Measurements from ENCODE around the gene GSE1.

Gene GSE1

DNA sequence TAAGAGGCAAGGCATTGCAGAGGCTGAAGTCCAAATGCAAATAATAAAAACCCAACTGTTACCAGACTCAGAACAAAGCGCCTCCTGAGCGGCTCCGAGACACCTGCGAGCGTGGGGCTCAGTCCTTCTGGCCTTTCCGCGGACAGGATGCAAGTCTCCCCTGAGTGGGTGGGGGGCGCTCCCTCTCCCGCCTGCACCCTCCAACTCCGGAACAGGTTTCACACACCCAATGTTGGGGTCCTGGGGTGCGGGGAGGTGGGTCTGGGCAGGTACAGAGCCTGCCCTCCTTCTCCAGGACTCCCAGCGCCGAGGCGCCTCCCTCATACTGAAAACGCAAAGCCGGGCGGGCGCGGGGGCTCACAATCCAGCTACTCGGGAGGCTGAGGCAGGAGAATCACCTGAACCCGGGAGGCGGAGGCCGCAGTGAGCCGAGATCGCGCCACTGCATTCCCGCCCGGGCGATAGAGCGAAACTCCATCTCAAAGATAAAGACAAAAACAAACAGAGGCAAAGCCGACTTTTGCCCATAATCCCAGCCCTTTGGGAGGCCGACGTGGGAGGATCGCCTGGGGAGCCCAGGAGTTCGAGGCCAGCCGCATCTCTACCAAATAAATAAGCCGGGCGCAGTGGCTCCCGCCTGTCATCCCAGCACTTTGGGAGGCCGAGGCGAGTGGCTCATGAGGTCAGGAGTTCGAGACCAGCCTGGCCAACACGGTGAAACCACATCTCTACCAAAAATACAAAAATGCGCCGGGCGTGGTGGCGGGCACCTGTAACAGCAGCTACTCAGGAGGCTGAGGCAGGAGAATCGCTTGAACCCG is 74.7 kb downstream of the GSE1 start:
- FAIRE-seq (no peak), DNase-seq (ENCODE audit: extremely low spot score, insufficient read length, low read depth) (no peak)

DNA sequence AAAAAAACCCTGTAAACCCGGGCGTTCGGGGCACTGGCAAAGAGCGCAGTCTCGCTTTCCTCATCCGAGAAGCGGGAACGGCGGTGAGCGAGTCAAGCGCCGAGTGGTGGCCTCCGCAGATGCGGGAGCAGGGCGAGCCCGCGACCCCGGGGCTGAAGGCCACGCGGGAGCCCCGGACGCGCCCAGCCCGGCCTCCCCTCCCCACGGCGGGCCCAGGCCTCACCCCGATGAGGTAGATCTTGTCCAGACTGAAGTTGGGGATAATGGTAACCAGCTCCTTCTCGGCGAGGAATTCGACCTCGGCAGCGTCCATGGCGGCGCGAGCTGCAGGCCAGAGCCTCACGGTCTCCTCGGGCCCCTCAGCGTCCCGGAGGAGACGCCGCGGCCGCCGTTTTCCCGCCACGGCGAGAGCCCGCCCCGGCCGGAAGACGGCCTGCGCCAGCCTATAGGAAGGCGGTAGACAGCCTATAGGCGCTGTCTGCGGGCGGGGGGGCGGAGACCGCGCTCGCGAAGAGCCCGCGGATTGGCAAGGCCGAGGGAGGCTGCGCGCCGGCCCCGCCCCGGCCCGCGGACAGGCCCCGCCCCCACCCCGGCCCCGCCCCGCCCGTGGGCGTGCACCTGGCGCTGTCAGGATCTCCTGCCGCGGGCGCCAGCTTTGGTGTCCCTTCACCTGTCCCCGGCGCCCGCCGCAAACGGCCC is 75.6 kb downstream of the GSE1 start, which contains the start of gene GINS2:
TSS of gene GINS2 (minus strand) at position 369 of the 699 bp plus-strand sequence. CDS start at position 313, 56 bp downstream.
- peak; percentile 59 for FAIRE-seq
- peak; percentile 99 for DNase-seq (ENCODE audit: extremely low spot score, insufficient read length, low read depth)

DNA sequence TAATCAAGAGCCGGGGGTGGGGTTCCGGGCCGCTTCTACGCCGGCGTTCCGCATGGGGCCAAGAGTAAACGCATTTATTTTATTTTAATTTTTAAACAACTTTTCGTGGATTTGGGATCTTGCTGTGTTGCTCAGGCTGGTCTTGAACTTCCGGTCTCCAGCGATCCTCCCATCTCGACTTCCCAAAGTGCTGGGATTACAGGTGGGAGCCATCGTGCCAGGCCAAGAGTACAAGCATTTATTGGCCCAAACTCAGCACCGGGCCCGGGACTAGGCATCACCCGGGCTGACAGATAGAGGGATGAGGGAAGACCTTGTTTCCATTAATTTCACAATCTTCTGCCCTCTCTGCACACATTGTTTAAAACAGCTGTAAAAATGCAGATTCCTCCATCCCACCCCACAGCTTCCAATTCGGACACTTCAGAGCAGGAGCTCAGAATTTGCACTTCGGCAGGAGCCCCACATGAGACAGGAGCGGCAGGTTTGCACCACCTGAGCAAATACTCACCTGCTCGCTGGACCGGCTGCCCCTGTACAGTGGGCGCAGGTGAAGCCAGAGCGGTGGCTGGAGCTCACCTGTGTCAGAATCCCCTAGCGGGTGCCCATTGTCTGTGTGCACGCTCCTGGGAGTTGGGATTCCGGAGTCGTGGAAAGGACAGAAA is 76.3 kb downstream of the GSE1 start:
- DNase-seq (ENCODE audit: extremely low spot score, insufficient read length, low read depth): no peak

DNA sequence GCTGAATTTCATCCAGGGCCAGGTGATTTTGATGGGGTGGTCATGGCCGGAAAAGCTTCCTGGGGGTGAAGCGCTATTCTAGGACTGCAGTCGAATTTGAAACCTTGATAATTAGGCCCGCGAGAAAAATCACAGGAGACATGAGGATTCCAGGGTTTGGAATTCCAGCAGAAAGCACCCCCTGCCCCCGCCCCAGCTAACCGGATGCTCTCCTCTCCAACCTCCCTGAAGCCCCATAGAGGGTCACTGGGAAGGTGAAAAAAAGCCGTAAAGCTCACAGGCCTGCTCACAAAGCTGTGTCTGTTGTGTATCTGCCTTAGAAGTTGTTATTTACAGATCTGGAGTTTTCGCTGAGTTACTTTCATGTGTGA is 76.8 kb downstream of the GSE1 start:
- FAIRE-seq (no peak), DNase-seq (ENCODE audit: extremely low spot score, insufficient read length, low read depth) (no peak)

More for the DNA sequence above, 76.3 kb downstream of the GSE1 start:
- FAIRE-seq: no peak

DNA sequence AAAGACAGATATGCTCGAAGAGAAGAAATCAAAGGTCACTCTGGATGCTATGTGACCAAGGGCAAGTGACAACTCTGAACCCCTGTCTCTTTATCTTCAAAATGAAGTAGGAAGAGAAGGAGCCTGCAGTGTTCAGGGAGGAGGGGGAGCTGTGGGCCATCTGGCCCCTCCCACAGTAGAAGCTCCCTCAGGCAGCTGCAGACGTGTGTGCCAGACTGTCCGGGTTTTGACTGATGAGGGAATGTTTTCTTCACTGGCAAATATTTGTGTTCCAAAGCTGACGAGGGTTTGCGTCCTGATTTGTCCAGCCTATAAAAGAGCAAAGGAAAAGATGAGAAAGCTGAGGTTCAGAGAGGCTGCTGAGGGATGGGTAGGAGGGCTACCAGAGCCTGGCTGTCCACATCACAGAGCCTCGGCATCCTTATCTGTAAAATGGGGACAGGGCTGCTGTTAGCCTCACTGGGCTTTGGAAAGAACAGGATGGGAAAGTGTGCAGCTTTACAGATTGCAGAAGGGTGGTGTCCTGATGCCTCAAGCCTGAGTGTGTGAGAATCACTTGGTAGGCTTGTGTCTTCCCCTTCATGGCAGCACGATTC is 77.4 kb downstream of the GSE1 start:
- no peak for DNase-seq (ENCODE audit: extremely low spot score, insufficient read length, low read depth)
- FAIRE-seq: no peak

DNA sequence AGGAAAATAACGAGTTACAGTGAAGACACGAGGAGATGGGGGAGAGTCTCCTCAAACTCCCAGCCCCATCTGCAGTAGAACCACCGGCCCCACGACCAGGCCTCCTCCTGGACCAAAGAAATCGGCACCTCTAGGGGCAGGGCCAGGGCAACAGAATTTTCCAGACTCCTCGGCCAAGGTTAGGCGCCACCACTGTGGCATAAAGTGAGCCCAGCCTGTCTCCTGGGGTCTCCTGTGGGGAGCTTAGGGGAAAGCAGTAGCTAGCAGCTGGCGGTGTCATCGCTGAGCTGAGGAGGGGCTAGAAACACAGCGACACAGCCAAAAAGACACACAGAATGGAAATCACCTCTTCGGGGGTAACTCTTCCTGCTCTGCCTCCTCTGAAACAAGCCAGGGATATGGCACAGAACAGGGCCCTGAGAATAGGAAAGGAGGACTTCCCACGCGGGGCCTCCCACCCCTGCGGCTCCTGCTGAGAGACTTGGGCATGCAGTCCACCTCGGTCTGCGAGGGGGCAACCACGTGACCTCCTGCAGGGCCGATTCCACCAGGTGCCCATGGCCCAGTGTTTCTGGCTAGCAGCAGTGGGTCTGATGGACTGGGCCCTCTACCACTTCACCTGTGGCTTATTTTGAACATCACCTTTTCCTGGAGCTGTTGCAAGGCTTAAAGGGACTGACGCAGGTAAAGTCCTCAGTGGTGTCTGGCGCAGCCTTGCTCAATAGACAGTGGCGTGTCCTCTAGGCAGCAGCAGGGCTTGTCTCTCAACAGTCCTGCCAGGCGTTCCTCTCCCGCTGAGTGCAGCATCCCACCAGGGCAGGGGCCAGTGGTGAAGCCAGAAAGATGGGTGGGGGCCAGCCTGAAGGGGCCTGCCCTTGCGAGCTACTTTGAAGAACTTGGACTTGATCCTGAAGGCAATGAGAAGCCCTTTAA is 82.3 kb downstream of the GSE1 start:
- DNase-seq (ENCODE audit: extremely low spot score, insufficient read length, low read depth) (no peak), FAIRE-seq (no peak)

DNA sequence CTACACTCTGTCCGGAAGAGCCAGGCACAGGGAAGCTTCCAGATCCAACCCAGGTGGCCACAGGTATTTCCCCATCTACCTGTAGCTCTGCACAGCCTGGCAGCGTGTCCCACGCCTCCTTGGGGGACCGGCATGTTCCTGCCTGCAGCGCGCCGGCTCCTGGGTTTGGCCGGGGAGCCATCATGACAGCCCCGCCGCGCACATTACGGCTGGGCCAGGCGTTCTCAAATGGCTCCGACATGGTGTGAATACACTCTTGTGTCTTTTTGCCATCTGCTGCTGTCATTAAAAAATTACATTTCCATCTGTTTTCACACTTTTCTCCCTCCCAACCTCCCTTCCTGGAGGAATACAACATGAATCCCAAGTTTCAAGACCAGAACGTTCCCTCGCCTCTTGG is 83.7 kb downstream of the GSE1 start:
- DNase-seq (ENCODE audit: extremely low spot score, insufficient read length, low read depth) (no peak), FAIRE-seq (no peak)

DNA sequence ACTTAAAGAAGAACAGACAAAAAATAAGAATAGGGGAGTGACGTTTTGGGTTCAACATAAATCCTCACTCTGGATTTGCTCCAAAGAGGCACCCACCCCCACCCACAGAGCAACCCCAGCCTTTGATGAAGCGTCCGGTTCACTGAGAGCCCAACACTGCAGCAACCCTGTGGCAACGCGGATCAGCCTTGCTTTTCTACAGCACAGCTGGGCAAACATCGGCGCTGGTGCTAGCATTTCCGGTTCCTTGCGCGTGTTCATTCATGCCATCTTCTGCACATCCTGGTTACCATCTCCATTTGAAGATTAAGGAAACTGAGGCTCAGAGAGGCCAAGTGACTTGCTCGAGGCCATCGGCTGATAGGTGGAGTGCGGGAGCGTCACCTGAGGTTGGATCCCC is 84.3 kb downstream of the GSE1 start:
- no peak for DNase-seq (ENCODE audit: extremely low spot score, insufficient read length, low read depth)
- FAIRE-seq: no peak

DNA sequence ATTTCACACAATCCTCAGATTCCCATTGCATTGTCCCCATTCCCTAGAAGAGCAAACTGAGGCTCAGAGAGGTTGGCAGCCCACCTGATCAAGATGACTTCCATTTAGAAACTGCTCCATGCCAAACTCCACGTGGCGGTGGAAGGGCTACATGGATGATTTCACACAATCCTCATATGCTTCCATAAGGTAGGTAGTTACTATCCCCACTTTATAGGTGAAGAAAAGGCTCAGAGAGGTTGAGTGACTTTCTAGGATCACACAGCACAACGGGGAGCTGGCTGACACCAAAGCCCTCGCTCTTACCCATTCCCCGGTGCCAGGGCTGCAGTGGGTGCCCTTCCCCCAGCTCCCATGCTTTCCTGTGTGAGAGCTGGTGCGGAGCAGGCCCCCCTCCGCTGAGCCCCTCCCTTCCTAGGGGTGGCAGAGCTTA is 85.4 kb downstream of the GSE1 start:
- DNase-seq (ENCODE audit: extremely low spot score, insufficient read length, low read depth) (no peak), FAIRE-seq (no peak)

DNA sequence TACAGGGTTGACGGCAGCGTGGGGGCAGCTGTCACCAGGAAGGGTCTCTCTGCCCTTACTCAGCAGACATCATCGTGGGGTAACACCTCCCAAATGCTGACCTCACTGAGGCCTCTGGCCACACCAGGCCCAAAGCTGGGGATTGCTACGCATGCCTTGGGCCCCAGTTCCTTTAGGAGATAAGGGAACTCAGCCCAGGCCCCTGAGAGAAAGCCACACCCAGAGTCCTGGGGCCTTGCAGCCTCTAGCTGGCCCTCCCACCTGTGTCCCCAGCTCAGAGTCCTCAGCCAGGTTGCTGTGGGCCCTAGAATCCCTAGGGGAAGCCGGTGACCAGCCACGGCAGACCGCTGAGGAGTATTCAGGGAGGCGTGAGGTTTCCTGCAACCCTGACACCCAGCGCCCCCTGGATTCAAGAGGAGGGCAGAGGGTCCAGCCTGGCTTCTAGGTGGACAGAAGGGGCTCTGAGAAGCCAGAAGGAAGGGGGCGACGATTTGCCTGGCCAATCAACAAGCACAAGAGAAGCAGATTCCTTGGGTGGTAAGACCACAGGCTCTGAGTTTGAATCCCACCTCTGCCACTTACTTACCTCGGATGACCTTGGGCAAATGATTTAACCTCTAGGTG is 85.9 kb downstream of the GSE1 start:
- no peak for FAIRE-seq
- DNase-seq (ENCODE audit: extremely low spot score, insufficient read length, low read depth): no peak

DNA sequence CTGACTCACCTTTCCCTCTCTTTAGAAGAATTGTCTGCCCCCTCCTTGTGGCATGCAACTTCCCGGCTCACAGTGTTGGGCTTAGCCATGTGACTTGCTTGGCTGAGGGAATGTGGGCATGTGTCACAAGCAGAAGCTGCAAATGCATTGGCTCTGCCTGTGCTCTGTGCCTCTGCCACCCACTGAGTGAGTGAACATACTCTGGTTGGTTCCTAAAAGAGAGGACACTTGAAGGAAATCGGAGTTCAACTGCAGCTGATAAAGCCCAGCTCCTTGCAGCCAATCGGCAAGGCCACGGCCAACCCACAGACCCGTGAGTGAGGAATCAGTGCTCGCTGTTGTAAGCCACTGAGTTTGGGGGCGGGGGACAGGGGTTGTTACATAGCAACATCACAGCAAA is 86.5 kb downstream of the GSE1 start:
- DNase-seq (ENCODE audit: extremely low spot score, insufficient read length, low read depth) (no peak), FAIRE-seq (no peak)

DNA sequence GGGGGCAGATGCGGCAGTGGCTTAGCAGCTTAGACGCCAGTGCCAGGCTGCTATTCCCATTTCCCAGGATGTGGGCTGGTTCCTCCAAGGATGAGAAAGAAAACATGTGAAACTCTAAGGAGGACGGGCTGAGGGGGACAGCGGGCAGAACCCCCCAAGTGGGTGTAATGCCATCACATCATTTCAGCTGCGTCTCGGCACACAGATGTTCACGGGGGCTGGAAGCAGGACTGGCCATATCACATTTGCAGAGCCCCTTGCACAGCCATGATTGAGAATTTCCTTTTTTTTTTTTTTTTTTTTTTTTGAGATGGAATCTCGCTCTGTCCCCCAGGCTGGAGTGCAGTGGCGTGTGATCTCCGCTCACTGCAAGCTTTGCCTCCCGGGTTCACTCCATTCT is 90.9 kb downstream of the GSE1 start:
- FAIRE-seq: no peak
- no peak for DNase-seq (ENCODE audit: extremely low spot score, insufficient read length, low read depth)

DNA sequence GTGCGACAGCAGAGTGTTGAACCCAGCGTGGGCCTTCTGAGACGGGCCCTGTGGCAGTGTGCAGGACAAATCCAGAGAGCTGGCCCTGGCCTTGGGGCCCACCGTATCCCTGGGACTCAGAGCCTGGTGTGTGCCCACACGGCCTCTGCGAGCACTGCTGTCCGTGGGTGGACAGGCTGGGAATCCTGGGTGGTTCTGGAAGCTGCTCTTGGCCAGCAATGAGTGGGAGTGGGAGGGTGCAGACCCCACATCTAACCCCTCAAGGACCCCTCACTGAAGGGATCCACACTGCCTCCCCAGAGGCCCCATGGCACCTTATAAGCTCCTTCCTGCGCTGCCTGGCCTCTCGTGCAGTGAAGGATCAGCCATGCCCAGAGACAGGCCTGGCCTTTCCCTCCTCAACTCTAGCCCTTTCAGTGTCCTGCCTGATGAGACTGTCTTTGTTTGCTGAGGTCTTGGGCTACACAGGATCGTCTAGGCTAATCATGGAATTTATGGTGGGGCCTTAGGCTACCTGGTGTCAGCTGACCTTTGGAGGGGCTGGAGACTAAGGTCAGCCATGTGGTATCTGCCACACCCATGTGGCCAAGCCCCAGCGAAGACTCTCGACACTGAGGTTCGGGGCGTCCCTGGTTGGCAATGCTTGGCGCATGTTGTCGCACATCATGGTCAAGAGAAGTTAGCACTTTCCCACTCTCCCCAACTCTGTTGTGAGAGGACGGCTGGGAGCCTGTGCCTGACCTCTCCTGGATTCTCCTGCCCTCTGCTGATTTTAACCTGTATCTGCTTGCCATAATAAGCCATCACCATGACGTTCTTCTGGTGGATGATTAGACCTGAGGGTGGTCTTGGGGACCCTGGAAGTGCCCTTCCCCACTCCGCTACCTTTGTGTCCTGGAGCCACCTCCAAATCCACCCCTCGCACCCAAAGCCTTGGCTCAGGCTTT is 92.1 kb downstream of the GSE1 start:
- no peak for DNase-seq (ENCODE audit: extremely low spot score, insufficient read length, low read depth)
- no peak for FAIRE-seq

DNA sequence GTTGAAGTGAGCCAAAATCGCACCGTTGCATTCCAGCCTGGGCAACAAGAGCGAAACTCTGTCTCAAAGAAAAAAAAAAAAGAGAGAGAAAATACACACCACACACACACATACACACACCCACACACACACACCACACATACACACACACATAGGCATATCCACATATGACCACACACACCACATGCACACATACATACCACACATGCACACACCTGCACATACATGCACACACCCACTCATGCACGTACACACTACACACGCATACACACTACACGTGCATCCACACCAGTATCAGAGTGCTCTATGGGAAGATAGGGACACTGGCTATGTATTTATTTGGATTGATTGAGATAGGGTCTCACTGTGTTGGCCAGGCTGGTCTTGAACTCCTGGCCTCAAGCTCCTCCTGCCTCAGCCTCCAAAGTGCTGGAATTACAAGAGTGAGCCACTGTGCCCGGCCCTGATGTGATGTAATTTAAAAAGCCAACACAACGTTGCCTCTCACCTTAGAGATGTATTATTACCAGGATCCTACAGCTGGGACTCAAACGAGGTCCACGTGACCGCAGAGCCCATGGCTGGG is 93.4 kb downstream of the GSE1 start:
- DNase-seq (ENCODE audit: extremely low spot score, insufficient read length, low read depth) (no peak), FAIRE-seq (no peak)

DNA sequence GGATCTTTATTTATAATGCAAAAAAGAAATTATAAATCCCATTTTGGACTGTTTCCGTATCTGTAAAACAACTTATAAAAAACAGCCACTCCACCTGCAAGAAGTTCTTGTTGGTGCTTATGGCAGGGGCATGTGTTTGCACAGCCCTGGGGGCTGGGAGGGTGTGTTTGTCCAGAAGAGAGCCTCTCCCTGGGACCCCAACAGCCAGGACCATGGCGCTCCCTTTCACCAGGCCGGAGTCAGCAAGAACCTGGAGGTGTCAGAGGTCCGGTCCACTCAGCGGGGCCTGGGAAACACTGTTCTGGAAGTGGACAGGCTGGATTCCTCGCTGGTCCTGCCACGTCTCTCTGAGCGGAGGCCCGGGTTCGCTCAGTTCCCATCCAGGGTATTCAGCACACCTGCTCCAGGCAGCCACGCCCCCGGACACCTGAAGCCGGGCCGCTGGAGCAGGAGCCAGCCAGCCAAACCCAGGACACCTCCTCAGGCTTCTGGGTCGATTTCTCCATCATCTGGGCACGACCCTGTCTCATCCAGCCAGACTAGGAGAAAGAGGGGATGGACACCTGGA is 94.5 kb downstream of the GSE1 start:
- DNase-seq (ENCODE audit: extremely low spot score, insufficient read length, low read depth): no peak
- no peak for FAIRE-seq

DNA sequence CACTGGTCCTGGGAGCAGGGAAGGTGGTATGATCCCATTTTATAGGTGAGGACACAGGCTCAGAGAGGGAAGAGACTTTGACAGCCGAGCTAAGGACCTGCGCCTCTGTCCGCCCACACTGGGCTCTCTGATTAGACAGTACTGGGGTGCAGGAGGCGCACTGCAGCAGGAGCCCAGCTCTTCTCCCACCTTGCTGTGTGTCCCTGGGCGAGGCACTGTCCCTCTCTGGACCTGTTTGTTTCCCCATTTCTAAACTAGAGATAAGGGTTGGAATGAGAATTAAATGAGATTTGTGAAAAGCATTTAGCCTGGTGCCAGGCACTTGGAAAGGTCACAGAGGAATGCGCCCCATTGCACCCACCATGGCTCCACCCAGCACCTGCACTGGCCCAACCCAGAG is 95.2 kb downstream of the GSE1 start:
- FAIRE-seq: no peak

More for the DNA sequence above, 95.2 kb downstream of the GSE1 start:
- no peak for DNase-seq (ENCODE audit: extremely low spot score, insufficient read length, low read depth)
